Activated CD4-positive, alpha-beta T cell treated with anti-CD3 and anti-CD28 coated beads for 48 hours (primary cell): ENCODE data around the gene FOXK2.
"Not testable (repeated sequence)": the region's sequence is repeated elsewhere in the genome, so short reads cannot be mapped to it uniquely, and the experiment has no call there.

ENCODE experiments used
- DNase-seq: peaks from one replicate; pipeline ENCODE4 v3.0.0-alpha.2; 2020

Gene FOXK2

DNA sequence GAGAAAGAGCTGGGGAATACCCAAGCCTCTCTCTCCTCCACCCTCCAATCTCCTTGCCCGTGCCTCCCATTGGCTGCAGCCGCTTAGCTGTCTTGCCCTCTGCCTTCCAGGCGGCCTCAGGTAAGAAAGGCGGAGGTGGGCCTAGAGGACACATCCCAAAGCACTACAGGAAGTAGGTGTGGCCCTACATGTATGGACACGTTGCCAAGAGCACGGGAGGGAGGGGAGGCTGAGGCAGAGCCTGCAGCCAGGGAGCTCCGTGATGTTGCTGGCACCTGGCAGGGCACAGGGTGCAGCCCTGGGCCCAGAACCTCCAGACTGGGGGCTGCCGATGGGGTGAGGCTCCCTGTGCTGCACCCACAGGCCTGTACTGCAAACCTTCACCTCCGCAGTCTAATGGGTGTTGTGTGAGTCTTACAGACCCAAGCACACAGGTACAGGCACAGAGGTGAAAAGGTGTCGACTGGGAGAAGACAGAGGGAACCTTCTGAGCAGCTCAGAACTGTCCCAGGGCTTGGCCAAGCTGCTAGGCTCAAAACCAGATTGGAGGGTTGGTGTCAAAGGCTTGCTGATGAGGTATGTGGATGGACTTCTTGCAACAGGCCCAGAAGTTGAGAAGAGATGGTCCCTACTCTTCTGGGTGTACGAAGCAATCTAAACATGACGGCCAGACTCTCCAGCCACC is 23.5 kb upstream of the FOXK2 start:
- no peak for DNase-seq

DNA sequence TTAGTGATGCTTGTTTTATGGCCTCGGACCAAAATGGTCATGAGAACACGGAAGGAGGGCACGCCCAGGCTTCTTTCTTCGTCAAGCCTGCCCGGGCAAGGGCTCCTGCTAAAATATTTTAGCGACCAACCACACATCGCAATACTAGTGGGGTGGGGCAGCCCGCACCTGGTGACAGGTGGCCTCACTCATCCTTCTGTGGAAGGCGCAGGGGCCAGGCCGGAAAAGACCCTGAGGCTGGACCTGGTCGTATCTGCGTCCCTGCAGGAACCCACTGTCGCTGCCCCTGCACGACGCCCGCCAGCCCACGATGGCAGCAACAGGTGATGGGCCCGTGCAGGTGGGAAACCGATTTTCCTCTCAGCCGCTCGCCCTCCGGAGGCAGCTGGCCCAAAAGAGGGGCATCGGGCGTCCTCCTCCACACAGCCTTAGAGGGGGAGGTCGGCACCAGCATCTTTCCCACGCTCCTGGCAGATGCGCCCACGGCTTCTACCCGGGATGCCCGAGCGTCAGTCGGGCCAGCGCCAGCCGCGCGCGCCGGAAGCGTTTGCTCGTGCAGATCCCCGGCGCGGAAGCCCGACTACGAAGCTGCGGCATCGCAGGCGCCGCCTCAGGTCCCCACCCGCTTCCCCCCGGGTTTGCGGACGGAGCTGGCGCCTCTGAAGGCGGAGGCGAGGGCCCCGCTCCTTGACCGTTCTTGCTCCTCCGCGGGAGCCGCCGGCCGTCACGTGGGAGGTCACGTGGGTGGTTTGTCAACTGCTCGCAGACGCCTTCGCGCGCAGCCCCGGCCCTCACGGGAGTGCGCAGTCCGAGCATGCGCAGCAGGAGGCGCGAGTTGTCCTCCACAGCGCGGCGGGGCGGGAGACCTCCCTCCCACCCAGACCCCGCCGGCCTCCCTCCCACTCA is 22.8 kb upstream of the FOXK2 start:
- DNase-seq = peak; percentile 94

- DNase-seq = peak; percentile 52
Observed at GRCh38 chr17:82497483-82498405, 21.8 kb upstream of the FOXK2 start.

- DNase-seq = no peak
Observed at GRCh38 chr17:82502207-82502606, 17.3 kb upstream of the FOXK2 start.

GRCh38 chr17:82503094-82503727 is 16.3 kb upstream of the FOXK2 start:
- DNase-seq = no peak

GRCh38 chr17:82503728-82504308 is 15.7 kb upstream of the FOXK2 start:
- no peak for DNase-seq

DNA sequence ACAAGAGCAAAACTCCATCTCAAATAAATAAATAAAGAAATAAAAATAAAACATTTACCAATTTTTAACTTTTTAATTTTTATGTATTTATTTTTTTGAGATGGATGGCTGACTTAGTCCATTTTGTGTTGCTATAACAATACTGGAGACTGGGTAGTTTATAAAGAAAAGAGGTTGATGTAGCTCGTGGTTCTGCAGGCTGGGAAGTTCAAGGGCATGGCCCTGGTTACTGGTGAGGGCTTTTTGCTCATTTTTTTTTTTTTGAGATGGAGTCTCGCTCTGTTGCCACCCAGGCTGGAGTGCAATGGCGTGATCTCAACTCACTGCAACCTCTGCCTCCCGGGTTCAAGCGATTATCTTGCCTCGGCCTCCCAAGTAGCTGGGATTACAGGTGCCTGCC is 14.2 kb upstream of the FOXK2 start:
- DNase-seq = no peak

GRCh38 chr17:82506402-82506801 is 13.1 kb upstream of the FOXK2 start:
- DNase-seq = peak; percentile 70

GRCh38 chr17:82507631-82508175 is 11.8 kb upstream of the FOXK2 start:
- DNase-seq = no peak

- not testable (repeated sequence) for DNase-seq
Observed at GRCh38 chr17:82511642-82512041, 7.9 kb upstream of the FOXK2 start.

GRCh38 chr17:82513864-82514263 is 5.7 kb upstream of the FOXK2 start:
- not testable (repeated sequence) for DNase-seq

DNA sequence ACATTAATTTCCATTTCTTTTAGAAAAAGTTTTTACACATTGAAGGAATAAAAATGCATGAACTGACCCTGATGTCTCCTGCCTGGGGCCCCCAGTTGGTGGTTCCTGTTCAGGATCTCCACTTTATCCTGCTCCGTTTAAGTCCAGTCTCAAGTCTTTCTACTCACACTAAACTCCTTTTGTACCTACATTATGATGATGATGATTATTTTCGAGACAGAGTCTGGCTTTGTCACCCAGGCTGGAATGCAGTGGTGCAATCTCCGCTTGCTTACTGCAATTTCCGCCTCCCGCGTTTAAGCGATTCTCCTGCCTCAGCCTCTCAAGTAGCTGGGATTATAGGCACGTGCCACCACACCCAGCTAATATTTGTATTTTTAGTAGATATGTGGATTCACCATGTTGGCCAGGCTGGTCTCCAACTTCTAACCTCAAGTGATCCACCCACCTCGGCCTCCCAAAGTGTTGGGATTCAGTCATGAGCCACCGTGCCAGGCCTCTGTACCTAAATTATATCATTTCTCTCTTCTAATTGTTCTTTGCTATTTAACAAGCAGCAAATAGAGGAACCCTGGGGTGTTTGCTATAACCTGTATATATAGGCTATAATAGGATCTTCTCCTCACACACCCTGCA is 2.2 kb upstream of the FOXK2 start:
- DNase-seq = no peak

GRCh38 chr17:82519971-82520903 is 705 bp downstream of the FOXK2 start:
- DNase-seq = peak; percentile 49

DNA sequence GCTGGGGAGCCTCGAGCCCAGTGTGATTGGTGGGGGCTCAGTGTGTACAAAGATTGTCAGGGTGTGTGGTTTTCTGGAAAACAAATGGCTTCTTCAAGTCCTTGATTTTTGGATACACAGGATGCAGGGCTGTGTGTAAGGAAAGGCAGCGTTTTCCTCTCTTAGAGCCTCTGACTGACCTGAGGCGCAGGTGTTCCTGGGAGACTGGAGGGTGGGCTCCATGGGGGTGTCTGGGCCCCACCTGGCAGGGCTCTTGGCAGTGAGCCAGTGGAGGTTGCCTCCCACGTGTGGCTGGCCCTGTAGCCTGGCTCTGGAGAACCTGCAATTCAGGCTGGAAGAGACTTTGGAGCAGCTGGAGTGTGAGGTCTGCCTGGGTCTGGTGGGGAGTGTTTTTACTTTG is 5.0 kb downstream of the FOXK2 start:
- no peak for DNase-seq

DNA sequence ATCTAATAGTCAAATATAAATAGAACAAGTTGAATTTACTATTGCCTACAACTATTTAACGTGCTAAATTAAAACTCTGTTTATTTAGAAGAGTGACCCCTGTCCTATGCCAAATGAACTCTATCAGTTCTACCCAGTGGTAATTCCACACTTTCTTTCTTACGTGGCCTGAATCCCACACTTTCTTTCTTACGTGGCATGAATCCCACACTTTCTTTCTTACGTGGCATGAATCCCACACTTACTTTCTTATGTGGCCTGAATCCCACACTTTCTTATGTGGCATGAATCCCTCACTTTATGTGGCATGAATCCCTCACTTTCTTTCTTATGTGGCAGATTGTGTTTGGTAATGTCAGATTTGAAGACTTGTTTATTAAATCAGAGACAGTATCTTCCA is 6.2 kb downstream of the FOXK2 start:
- DNase-seq = no peak

- DNase-seq = no peak
Observed at GRCh38 chr17:82527898-82528297, 8.4 kb downstream of the FOXK2 start.

DNA sequence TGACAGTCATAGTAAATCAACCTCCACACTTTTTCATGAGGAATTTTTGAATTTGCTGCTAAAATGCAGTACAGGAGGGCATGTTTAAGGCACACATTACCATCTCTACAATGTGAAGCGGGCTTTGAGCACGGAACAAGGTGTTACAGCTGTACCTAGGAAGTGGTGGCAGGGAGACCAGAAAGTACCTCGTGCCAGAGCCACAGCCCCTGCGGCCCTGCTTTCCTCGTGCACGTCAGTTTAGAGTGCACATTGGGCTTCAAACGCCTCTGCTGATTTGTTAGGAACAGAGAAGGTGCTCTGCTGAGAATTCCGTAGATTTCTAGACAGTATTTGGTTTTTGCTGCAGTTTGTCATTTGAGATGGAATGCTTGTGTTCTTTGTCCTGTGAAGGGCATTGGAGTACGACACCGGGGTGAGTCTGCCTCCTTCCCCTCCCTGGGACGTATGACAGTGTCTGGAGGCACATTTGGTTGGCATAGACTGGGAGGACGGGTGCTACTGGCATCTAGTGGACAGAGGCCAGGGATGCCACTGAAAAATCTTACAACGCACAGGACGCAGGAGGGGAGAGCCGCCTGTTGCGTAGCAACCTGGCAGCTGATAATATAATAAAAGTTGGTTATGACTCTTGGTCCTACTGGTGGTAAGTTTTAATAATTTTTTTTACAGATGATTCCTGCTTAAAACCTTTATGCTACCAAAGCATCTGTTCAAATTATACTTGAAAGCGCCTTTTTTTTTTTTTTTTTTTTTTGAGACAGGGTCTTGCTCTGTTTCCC is 9.1 kb downstream of the FOXK2 start:
- DNase-seq = no peak

- no peak for DNase-seq
Observed at GRCh38 chr17:82529914-82530300, 10.4 kb downstream of the FOXK2 start.

DNA sequence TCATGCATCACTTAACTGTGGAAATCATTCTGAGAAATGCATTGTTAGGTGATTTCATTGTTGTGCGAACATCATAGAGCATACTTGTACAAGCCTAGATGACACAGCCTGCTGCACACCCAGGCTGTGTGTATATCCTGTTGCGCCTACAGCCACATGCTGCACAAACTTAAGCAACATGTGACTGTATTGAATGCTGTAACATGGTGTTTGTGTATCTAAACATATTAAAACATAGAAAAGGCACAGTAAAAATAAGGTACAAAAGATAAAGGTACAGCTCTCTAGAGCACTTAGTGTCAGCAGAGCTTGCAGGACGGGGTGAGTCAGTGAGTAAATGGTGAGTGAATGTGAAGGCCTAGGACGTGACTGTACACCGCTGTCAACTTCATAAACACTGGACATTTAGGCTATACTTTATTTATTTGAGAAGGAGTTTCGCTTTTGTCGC is 11.9 kb downstream of the FOXK2 start:
- DNase-seq = no peak
